ENCODE measurements around the gene CAMK2A.

- TF ChIP-seq CTCF (IDR thresholded peaks at IDR 0.05) (no peak), POLR2A (IDR thresholded peaks at IDR 0.05) (no peak)
Measured at GRCh38 chr5:150305557-150305956, 16.0 kb upstream of the CAMK2A start.
